Panc1 (cell line): ENCODE measurements around the gene MOK.

Experiments
- POLR2AphosphoS5 ChIP-seq: IDR thresholded peaks from 2 replicates; pipeline ENCODE4 v1.6.1; 2012; ENCODE audit warnings: mild to moderate bottlenecking, low read depth, low read length, moderate library complexity
- TCF7L2 ChIP-seq: IDR thresholded peaks from 2 replicates; pipeline ENCODE4 v1.6.1; 2011; ENCODE audit warnings: mild to moderate bottlenecking, low read depth, low read length, inconsistent platforms
- TF ChIP-seq, protein P1 (sequence below): fragments of 450-650 bp; IDR thresholded peaks from 2 replicates; pipeline ENCODE4 v1.5.1; 2017; ENCODE audit warnings: mild to moderate bottlenecking

DNA sequence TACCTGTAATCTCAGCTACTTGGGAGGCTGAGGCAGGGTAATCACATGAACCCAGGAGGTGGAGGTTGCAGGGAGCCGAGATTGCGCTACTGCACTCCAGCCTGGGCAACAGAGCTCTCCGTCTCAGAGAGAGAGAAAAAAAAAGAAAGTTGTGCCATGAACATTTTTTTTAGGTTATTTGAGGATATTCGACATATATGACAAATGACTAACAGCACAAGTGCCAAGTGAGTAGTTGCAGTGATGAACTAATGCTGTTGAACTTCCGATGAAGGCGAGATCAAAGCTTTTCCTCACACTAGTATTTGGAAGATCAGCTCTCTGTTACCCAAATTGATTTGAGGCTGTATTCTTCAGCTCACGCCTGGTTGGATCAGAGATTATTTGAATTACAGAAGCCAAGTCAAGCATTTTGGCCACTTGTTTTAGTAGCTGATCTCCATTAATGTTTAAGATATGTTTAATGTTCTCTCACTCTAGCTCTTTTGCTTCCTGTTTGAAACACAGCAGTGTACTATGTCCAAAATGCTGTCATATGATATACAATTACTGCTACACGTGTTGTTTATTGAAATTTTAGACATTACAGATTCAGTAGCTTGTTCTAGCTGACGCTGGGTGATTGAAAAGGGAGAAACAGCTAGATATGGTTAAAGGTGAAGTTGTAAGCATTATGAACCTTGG, 121.9 kb downstream of the MOK start:
- TF ChIP-seq, protein P1, sequence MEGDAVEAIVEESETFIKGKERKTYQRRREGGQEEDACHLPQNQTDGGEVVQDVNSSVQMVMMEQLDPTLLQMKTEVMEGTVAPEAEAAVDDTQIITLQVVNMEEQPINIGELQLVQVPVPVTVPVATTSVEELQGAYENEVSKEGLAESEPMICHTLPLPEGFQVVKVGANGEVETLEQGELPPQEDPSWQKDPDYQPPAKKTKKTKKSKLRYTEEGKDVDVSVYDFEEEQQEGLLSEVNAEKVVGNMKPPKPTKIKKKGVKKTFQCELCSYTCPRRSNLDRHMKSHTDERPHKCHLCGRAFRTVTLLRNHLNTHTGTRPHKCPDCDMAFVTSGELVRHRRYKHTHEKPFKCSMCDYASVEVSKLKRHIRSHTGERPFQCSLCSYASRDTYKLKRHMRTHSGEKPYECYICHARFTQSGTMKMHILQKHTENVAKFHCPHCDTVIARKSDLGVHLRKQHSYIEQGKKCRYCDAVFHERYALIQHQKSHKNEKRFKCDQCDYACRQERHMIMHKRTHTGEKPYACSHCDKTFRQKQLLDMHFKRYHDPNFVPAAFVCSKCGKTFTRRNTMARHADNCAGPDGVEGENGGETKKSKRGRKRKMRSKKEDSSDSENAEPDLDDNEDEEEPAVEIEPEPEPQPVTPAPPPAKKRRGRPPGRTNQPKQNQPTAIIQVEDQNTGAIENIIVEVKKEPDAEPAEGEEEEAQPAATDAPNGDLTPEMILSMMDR = no peak
- TF ChIP-seq POLR2AphosphoS5 = no peak
- TF ChIP-seq TCF7L2 = no peak
